Tibial nerve (tissue), 3 donors: ENCODE results near the gene SLC1A7.

Source experiments
- CTCF ChIP-seq, 5 experiments: fragments of 200-600 bp in 3 of 5; fragments of 450-650 bp in 2 of 5; sonication (generic) in 3 of 5; IDR thresholded peaks; one replicate each; pipeline ENCODE4 v1.5.1; 2016 to 2019; ENCODE audit warnings: antibody characterized with exemption in 5 of 5, mild to moderate bottlenecking in 3 of 5, moderate library complexity in 2 of 5
- POLR2A ChIP-seq, 2 donors: fragments of 450-650 bp; IDR thresholded peaks; one replicate each; pipeline ENCODE4 v1.6.1; 2017; ENCODE audit warnings: antibody characterized with exemption in 2 of 2, mild to moderate bottlenecking in 2 of 2, moderate library complexity in 2 of 2

- TF ChIP-seq CTCF (IDR thresholded peaks at IDR 0.05) (no peak), POLR2A (IDR thresholded peaks at IDR 0.05) (no peak)
Observed at GRCh38 chr1:53189061-53189460, 46.6 kb upstream of the SLC1A7 start.
